Sigmoid colon (tissue), 7 donors: ENCODE data around the gene TSPAN32. TPM values are rescaled to one million over a fixed set of nuclear protein-coding genes. Genes with fewer than 3 reads are reported as not detected.

Experiments used
- DNase-seq: peaks from one replicate; pipeline ENCODE4 v3.0.0-alpha.2; 2019
- H3K27ac ChIP-seq, 4 donors: fragments of 200-600 bp; sonication (generic); one replicate each; pipeline ENCODE4 v1.5.1; 2016 to 2019; ENCODE audit warnings: mild to moderate bottlenecking in 1 of 4
- H3K27me3 ChIP-seq, 3 donors: fragments of 200-600 bp; sonication (generic); one replicate each; pipeline ENCODE4 v1.5.1; 2019; ENCODE audit warnings: mild to moderate bottlenecking in 1 of 3
- H3K36me3 ChIP-seq, 4 donors: fragments of 200-600 bp; sonication (generic); one replicate each; pipeline ENCODE4 v1.5.1; 2016 to 2019
- H3K4me1 ChIP-seq, 4 donors: fragments of 200-600 bp; sonication (generic); one replicate each; pipeline ENCODE4 v1.5.1; 2017 to 2019
- H3K4me3 ChIP-seq, 4 donors: fragments of 200-600 bp; sonication (generic); one replicate each; pipeline ENCODE4 v1.5.1; 2017 to 2019; ENCODE audit warnings: mild to moderate bottlenecking in 2 of 4, moderate library complexity in 1 of 4
- H3K9me3 ChIP-seq, 4 donors: fragments of 200-600 bp in 3 of 4; sonication (generic) in 3 of 4; one replicate each; pipeline versions ENCODE4 v1.5.1 to v1.6.1; 2013 to 2019
- CTCF ChIP-seq, 4 experiments: fragments of 450-650 bp in 3 of 4; fragments of 200-600 bp in 1 of 4; IDR thresholded peaks; one replicate each; pipeline ENCODE4 v1.5.1; 2016 to 2019; ENCODE audit warnings: antibody characterized with exemption in 4 of 4, mild to moderate bottlenecking in 3 of 4, moderate library complexity in 2 of 4
- EP300 ChIP-seq, 4 donors: sonication (generic); formaldehyde crosslinking; IDR thresholded peaks; one replicate each; pipeline ENCODE4 v1.6.1; 2017; ENCODE audit warnings: antibody characterized with exemption in 4 of 4
- POLR2A ChIP-seq, 2 donors: fragments of 450-650 bp; IDR thresholded peaks; one replicate each; pipeline ENCODE4 v1.6.1; 2016; ENCODE audit warnings: antibody characterized with exemption in 2 of 2, mild to moderate bottlenecking in 2 of 2, moderate library complexity in 2 of 2
- POLR2AphosphoS5 ChIP-seq, 4 donors: sonication (generic); formaldehyde crosslinking; IDR thresholded peaks; one replicate each; pipeline ENCODE4 v1.6.1; 2017; ENCODE audit warnings: antibody characterized with exemption in 4 of 4
- WGBS, 2 donors: extraction: QIAGEN DNeasy Blood & Tissue Kit; methylation state at CpG; one replicate each; pipeline ENCODE4 v1.1.7; 2013; 5-methylcytosine and 5-hydroxymethylcytosine counted together
- intact Hi-C: fragments of 100-400 bp; cut with DNase I; formaldehyde crosslinking; loops from one replicate; pipeline ENCODE4 v1.15.1; 2023
- polyA plus RNA-seq, 3 donors: library from polyadenylated mRNA; stranded (reverse); fragments of 200-250 nt; gene quantifications; one replicate each; pipeline ENCODE4 v1.2.3, GENCODE V29; 2013
- total RNA-seq, 4 donors: library from RNA; depleted of rRNA; stranded (reverse); fragments of >200 nt; gene quantifications; one replicate each; pipeline ENCODE4 v1.1.0, GENCODE V29; 2016
- donor health status: healthy with polysubstance abuse.
- donor health status: Bipolar disorder and iron deficiency.
- donor health status: healthy.

Gene TSPAN32
- total and polyA plus RNA-seq, 7 donors: 0.81 to 5.3 (median 1.1) TPM; not detected in 2

- intact Hi-C loops: no loop called here
- 92 to 93% methylated on average over 17 of the region's 17 CpGs for WGBS, 2 donors
- no peak overlapping the region for H3K4me3 ChIP-seq
- peak; percentile 28 for DNase-seq
- H3K4me1 ChIP-seq: no peaks in the 10 kb centered on the region
- H3K9me3 ChIP-seq: no peaks in the 10 kb centered on the region
- H3K27me3 ChIP-seq: no peaks in the 10 kb centered on the region
- TF ChIP-seq POLR2A (IDR thresholded peaks at IDR 0.05) (no peak), CTCF (IDR thresholded peaks at IDR 0.05) (no peak), POLR2AphosphoS5 (IDR thresholded peaks at IDR 0.05) (no peak), EP300 (IDR thresholded peaks at IDR 0.05) (no peak)
- no peaks in the 10 kb centered on the region for H3K36me3 ChIP-seq
- H3K27ac ChIP-seq: no peak overlapping the region
Measured at GRCh38 chr11:2295971-2296912, 5.6 kb upstream of the TSPAN32 start.

- Histone ChIP-seq H3K27ac (no peak overlapping the region), H3K27me3 (no peaks in the 10 kb centered on the region), H3K4me3 (no peak overlapping the region), H3K9me3 (no peaks in the 10 kb centered on the region), H3K36me3 (no peaks in the 10 kb centered on the region), H3K4me1 (peaks cover 0 to 4% (median 2%) of the 10 kb centered on the region in 4 donors)
- intact Hi-C loops: no loop called here
- peak; percentile 62 for DNase-seq
- 90 to 93% methylated on average over 13 of the region's 13 CpGs for WGBS, 2 donors
- TF ChIP-seq POLR2AphosphoS5 (IDR thresholded peaks at IDR 0.05) (no peak), EP300 (IDR thresholded peaks at IDR 0.05) (no peak), CTCF (IDR thresholded peaks at IDR 0.05) (no peak), POLR2A (IDR thresholded peaks at IDR 0.05) (no peak)
Measured at GRCh38 chr11:2296913-2297622, 4.7 kb upstream of the TSPAN32 start.

- no peak for DNase-seq
- WGBS, 2 donors: 59 to 71% methylated on average over 1 of the region's 1 CpG
- no peak overlapping the region for H3K4me3 ChIP-seq
- intact Hi-C loops: no loop called here
- TF ChIP-seq POLR2AphosphoS5 (IDR thresholded peaks at IDR 0.05): no peak
- TF ChIP-seq CTCF (IDR thresholded peaks at IDR 0.05): no peak
- no peak for TF ChIP-seq POLR2A (IDR thresholded peaks at IDR 0.05)
- TF ChIP-seq EP300 (IDR thresholded peaks at IDR 0.05): no peak
- no peaks in the 10 kb centered on the region for H3K27me3 ChIP-seq
- no peak overlapping the region for H3K27ac ChIP-seq
- H3K9me3 ChIP-seq: no peaks in the 10 kb centered on the region
- peaks cover 0 to 9% (median 5%) of the 10 kb centered on the region in 4 donors for H3K4me1 ChIP-seq
- H3K36me3 ChIP-seq: no peaks in the 10 kb centered on the region
Measured at GRCh38 chr11:2297623-2298030, 4.2 kb upstream of the TSPAN32 start.

- WGBS, 2 donors: 82 to 88% methylated on average over 14 of the region's 14 CpGs
- H3K27ac ChIP-seq: no peak overlapping the region
- H3K36me3 ChIP-seq: no peaks in the 10 kb centered on the region
- H3K4me1 ChIP-seq: peaks cover 0 to 16% (median 11%) of the 10 kb centered on the region in 4 donors
- TF ChIP-seq CTCF (IDR thresholded peaks at IDR 0.05) (no peak), POLR2A (IDR thresholded peaks at IDR 0.05) (no peak), EP300 (IDR thresholded peaks at IDR 0.05) (no peak), POLR2AphosphoS5 (IDR thresholded peaks at IDR 0.05) (no peak)
- H3K9me3 ChIP-seq: no peaks in the 10 kb centered on the region
- DNase-seq: peak; percentile 37
- H3K4me3 ChIP-seq: no peak overlapping the region
- intact Hi-C loops: no loop called here
- H3K27me3 ChIP-seq: no peaks in the 10 kb centered on the region
Measured at GRCh38 chr11:2298131-2298794, 3.5 kb upstream of the TSPAN32 start.
